HG03196 (cell line): ENCODE results near the gene ZNF689.
"Not testable (repeated sequence)": the region's sequence is repeated elsewhere in the genome, so short reads cannot be mapped to it uniquely, and the experiment has no call there.

Experiments used
- ATAC-seq: cut with Tn5 transposase; IDR thresholded peaks from one replicate; pipeline ENCODE4 v1.9.1; 2021; ENCODE audit not compliant: unreplicated experiment

The ZNF689 gene

DNA sequence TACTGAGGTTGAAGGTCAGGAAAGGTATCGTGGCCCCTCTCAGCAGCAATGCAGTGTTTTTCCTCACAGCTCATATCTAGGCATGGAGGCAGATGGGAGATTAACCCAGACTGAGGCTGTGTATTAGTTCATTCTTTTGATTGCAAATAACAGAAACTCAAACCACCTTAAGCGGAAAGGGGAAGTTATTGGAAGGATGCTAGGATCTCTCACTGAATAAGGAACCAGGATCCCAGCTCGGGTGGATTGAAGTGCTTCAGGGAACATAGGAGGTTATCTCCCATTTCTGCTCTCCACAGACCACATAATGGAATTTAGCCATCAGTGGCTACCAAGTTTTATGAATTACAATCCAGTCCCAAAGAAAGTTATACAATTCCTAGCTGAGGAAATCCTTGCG is 8.2 kb downstream of the ZNF689 start:
- no peak for ATAC-seq

DNA sequence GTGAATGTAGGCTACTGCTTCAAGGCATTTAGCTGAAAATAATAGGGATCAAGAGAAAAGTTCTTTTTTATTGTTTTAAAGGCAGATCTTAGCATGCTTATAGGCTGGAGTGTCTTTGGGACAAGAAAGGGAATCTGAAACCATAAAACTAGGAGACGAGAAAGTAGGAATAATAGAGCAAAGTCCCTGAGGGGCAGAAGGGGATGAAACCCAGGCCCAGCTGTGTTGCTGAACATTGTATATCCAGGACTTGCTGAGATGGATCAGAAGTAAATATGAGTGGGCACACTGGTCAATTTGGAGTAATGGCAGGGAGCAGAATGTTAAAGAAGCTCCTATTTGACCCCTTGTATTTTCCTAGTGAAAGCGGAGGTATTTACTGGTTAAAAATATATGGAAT is 9.3 kb downstream of the ZNF689 start:
- no peak for ATAC-seq

DNA sequence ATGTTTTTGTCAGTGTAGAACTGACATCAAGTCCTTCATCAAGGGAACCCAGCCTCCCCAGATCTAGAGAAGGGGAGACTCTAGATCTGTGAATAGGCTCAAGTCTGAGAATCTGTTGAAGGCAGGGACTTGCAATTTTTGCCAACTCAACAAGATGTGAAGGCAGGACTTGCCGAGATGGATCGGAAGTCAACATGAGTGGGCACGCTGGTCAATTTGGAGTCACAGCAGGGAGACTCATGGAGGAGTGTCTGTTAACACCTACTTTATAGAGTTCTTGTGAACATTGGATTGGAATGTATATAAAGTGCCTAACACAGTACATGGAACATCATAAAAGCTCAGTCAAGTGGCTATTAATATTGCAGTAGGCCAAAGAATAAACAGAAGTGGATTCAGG is 10.0 kb downstream of the ZNF689 start:
- no peak for ATAC-seq

DNA sequence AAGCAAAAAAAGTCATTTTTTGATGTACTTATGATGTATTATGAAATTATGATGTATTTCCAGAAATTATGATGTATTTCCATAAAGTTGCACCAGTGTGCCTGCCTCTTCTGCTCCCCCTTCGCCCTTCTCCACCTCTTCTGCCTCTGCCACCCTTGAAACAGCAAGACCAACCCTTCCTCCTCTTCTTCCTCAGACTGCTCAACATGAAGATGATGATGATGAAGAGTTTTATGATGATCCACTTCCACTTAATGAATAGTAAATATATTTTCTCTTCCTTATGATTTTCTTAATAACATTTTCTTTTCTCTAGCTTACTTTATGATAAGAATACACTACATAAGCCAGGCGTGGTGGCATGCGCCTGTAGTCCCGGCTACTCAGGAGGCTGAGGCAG is 17.3 kb downstream of the ZNF689 start:
- no peak for ATAC-seq

DNA sequence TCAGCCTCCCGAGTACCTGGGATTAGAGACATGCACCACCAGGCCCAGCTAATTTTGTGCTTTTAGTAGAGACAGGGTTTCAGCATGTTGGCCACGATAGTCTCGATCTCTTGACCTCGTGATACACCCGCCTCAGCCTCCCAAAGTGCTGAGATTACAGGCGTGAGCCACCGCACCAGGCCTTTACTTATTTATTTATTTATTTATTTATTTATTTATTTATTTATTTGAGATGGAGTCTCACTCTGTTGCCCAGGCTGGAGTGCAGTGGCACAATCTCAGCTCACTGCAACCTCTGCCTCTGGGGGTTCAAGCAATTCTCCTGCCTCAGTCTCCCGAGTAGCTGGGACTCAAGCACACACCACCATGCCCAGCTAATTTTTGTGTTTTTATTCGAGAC is 19.3 kb downstream of the ZNF689 start:
- ATAC-seq = not testable (repeated sequence)

DNA sequence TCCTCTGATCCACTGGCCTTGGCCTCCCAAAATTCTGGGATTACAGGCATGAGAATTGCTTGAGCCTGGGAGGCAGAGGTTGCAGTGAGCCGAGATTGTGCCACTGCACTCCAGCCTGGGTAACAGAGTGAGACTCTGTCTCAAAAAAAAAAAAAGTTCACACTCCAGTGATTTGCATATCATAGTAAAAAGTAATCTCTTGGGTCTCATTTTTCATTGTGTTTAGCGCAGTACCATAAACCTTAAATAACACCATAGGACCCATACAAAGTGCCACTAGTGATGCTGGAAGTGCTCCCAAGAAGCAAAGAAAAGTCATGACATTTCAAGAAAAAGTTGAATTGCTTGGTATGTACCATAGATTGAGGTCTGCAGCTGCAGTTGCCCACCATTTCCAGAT is 20.6 kb downstream of the ZNF689 start:
- not testable (repeated sequence) for ATAC-seq

DNA sequence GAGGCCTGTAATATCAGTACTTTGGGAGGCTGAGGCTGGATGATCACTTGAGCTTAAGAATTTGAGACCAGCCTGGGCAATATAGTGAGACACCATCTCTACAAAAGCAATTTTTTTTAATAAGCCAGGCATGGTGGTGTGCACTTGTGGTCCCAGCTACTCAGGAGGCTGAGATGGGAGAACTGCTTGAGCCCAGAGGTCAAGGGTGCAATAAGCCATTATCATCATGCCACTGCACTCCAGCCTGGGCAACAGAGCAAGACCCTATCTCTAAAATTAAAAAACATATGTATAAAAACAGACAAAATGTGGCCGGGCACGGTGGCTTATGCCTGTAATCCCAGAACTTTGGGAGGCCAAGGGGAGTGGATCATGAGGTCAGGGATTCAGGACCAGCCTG is 21.5 kb downstream of the ZNF689 start:
- ATAC-seq = no peak

DNA sequence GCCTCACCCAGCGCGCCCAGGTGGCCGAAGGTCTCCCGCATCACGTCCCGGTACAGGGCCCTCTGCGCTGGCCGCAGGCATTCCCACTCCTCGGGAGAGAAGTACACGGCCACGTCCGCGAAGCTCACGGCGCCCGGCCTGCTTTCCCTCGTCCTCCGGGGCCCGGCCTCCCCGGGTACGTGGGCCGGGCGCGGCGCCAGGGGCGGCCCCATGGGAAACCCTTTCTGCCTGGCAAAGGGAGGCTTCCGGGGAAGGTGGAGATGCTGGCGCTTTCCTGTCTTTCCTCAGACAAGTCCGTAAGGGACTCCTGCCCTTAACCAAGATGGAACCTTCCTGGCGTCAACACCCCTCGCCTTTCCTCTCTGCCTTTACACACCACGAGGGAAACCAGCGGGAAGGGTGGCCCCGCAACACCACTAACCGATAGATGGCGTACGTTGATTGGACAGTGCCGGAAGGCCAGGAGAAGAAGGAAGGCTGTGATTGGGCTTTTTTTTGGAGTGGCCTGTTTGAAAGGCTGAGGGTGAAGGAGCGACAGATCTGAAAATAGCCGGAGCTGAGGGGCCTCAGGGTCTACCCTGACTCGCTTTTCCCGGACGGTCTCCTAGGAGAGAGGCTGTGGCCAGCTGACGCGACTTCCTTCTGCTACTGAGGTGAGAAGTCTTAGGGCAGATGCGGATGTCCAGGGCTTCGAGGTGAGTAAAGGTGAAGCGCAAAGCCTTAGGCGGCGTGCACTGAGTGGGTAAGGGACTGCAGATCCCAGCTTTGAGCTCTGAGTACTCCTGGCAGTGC is 24.6 kb downstream of the ZNF689 start, which contains the start of gene ZNF785:
Gene ZNF785 (minus strand): TSS at position 298 of the 792 bp plus-strand sequence. CDS start 86 bp downstream, at position 212.
- ATAC-seq = peak; percentile 88

DNA sequence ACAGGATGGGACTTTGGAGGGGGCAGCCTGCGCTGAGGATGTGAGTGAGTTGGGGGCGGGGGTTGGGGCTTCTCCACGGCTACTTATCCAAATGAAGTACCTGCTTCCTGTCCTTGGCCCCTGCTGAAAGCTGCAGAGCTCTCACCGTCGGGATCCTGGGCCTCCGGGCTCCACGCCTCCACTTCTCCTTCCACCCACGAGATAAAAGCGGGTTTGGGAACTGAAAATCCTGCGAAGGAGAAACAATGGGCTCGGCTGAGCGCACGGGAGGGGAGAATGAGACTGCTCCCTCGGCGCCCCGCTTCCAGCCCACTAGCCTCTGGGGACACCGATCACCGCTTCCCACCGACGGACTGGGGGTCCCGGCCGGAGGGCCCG is 25.2 kb downstream of the ZNF689 start:
- ATAC-seq = peak; percentile 41

DNA sequence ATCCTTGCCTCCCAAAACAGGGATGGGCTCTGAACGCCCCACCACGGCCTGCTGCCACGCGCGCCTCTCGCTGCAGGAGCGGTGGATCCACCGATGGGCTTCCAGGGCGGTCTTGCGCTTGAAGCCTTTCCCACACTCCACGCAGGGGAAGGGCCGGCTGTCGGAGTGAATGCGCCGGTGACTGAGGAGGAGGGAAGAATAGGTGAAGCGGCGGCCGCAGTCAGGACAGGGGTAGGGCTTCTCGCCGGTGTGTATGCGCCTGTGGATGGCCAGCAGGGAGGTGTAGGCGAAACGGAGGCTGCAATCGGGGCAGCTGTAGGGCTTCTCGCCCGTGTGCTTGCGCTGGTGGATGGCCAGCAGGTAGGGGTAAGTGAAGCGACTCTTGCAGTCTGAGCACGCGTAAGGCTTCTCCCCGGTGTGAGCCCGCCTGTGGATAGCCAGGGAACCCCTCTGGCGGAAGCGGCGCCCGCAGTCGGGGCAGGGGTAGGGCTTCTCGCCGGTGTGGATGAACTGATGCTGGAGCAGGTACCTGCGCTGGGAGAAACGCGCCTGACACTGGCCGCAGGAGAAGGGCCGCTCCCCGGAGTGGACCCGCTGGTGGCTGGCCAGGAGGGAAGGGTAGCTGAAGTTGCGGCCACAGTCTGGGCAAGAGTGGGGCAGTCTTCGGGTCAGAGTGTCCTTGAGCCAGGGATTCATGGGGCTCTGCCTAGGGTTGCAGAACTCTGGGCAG is 27.4 kb downstream of the ZNF689 start:
- no peak for ATAC-seq

DNA sequence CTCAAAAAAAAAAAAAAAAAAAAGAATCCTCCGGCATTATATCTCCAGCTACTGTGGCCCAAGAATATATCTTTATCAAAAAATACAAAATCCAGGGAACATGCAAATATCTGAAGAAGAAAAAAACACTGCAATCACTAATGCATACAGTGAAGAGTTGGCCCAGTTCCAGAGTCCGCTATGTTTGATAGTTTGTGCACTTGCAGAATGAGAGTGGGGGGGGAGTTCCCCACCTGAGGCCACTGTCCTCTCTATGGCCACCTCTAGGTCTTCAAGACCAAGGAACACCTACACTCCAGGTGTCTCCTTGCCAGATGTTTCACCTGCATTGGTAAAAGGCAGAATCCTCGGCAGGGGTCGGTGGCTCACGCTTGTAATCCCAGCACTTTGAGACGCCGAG is 28.7 kb downstream of the ZNF689 start:
- ATAC-seq = no peak

DNA sequence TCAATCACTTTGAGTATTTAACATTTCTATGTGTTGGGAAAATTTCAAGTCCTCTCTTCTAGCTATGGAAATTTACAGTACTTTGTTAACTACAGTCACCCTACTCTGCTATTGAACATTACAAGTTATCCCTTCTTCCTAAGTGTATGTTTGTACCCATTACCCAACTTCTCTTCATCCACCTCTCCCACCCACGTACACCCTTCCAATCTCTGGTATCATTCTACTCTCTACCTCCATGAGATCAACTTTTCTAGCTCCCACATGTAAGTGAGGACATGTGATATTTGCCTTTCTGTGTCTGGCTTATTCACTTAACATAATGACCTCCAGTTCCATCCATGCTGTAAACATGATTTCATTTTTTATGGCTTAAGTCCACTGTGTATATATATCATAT is 35.5 kb downstream of the ZNF689 start:
- no peak for ATAC-seq

DNA sequence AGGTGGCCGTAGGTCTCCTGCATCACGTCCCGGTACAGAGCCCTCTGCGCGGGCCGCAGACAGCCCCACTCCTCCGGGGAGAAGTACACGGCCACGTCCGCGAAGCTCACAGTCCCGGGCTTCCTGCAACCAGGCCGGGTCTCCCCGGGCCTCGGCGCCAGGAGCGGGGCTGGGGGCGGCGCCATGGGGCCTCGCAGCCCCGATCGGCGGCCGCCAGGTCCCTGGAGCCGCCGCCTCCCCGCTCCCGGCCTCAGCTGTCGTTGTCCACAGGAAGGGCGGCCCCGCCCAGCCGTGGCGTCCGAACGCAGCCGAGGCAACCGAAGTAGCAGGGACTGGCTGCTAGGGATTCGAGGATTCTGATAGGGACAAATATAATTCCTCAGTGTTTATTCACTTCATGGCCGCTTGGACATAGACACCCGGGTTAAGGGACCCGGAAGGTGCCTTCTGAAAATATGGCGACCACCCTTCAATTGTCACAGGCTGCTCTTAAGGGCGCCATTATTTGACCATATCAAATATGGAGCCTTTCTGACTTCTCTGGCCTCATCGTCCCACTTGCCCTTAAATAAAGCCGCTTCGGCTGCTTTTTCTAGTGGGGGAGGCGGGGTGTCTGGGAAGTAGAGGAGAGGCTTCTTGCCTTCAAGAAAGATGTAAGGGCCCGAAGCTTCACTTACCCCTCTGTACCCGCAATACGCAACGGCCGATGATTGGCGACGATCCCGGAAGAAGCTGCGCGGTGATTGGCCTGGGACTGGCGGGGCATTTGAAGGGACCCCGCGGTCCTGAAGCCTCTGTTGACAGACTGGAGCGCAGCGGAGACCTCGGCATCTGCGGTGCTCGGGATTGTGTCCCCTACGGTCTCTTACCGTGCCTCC is 38.5 kb downstream of the ZNF689 start, which contains the start of gene ZNF688:
Gene ZNF688 (minus strand): TSS at position 270 of the 878 bp plus-strand sequence. CDS start 85 bp downstream, at position 185.
- ATAC-seq = peak; percentile 67

DNA sequence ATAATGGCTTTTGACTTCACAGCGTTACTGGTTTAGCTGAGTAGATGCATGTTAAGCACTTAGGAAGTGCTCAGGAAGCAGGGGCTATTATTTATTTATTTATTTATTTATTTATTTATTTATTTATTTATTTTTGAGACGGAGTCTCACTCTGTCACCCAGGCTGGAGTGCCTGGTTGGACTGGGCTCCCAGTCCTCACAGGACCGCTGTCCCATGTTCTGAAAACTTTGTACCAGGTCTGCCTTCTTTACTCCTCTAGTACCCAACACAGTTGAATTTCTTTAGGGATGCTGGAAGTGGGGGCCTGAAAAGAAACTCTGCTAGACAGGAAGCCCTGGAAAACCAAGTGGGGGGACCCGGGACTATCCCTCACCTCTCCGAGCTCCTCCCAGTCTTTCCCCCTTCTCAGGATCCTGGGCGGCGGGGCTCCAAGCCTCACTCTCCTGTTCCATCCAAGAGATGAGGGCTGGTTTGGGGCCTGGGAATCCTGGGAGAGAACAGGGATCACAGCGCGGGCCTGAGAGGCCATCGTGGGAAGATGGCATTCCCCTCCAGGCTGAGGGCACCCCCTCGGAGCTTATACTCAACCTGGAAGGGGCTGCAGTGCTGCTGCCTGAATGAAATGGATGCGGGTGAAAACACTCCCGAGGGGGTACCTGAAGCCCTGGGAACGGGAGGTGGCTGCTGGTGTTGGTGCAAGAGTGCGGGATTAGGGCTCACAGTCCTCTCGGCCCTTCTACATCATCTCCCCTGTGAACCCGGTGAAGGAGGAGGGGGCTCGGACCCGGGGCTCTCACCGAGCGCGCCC is 39.3 kb downstream of the ZNF689 start:
- no peak for ATAC-seq

DNA sequence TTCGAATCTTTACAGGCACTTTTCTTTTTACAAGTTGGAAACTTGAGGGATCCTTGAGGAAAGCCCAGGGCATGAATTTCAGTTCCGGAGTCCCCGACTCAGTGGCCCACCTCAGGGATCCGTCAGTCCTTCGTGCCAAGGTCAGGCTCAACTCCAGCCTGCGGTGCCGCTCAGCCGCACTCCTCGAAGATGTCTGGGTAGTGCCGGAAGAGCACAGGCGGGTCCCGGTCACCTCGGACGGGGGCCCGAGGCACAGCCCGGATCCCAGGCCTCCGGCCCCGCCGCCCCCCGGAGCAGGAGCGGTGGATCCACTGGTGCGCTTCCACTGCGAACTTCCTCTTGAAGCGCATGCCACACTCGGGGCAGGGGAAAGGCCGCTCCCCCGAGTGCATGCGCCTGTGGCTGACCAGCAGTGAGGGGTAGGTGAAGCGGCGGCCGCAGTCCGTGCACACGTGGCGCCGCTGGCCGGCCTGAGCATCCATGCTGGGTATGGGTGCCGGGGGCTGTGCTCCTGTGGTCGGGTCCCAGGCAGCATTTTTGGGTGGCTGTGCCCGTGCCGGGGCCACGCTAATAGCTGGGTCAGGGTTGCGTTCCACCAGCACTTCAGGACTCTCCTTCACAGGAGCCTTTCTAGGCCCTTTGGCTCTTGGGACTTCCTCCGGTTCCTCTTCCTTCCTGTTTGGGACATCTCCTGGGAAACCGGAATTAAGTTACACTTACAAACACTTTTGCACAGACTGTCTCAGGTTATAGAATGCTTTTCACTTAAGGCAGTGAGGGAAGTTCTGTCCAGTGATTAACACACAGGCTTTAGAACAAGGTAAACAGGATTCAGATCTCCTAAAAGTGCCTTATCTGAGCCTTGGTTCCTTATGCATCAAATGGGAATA is 40.2 kb downstream of the ZNF689 start:
- ATAC-seq = no peak

DNA sequence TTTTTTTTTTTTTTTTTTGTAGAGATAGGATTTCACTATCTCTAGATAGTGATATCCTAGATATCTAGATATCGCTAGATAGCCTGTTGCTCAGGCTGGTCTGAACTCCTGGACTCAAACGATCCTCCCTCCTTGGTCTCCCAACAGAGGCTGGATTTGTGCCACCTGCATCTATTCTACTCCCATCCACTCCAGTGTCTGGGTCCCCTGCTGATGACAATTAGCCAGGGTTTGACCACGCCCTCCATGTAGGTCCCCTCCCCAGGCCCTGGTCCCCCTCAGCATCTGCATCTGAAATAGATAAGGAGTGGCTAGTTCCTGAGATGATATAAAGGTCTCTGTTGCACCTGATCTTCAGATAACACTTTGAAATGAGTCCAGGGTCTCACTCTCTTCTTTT is 40.9 kb downstream of the ZNF689 start:
- ATAC-seq = no peak

DNA sequence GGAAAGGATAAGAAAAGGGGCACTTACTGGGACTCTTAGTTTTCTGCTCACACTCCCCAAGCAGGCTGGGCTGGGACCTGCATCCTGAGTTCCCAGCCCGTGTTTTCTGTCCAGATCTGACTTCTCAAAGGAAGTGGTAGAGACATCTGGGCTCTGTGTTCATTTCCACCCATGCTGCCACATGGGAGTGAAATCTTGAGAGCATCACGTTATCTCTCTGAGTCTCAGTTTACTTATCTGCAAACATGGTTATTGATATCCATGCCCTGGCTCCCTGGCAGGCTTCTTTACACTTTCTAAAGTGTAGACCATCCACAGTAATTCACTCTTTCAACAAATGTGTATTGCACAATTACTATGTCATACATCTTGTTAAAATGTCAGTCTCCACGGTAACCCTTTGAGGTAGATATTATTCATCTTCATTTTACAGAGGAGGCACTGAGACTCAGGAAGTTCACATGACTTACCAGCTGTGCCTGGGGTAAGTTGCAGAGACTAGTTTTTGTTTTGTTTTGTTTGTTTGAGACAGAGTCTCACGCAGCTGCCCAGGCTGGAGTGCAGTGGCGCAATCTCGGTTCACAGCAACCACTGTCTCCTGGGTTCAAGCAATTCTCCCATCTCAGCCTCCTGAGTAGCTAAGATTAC is 42.1 kb downstream of the ZNF689 start:
- peak; percentile 30 for ATAC-seq

DNA sequence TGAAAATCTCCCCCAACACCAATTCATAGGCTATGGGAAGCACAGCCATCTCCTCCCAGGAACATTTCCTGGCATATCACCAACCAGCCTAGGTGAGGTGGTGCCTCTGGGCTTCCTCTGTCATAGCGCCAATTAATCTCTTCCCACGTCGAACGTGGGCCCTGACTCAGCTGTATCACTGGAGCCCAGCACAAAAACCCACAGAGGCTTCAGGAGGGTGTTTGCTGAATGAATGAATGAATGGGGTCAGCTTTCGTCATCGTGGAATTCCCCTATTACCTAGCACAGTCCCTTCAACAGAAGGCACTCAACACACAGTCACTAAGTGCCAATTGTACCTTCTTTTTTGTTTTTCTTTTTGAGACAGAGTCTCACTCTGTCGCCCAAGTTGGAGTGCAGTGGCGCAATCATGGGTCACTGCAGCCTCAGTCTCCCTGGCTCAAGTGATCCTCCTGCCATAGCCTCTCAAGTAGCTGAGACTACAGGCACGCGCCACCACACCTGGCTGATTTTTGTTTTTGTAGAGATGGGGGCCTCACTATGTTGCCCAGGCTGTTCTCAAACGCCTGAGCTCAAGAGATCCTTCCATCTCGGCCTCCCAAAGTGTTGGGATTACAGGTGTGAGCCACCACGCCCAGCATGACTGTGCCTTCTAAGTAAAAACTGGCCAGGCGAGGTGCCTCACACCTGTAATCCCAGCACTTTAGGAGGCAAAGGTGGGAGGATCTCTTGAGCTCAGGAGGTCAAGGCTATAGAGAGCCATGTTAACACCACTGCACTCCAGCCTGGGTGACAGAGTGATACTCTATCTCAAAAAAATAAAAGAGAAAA is 42.8 kb downstream of the ZNF689 start:
- no peak for ATAC-seq
